Stimulated activated CD4-positive, alpha-beta T cell treated with anti-CD3 and anti-CD28 coated beads, Interleukin-12 subunit alpha, Interleukin-12 subunit beta, amount 100 ng/mL, for 48 hours (primary cell): ENCODE measurements around the gene NBPF9.
"Not testable (repeated sequence)": the region's sequence is repeated elsewhere in the genome, so short reads cannot be mapped to it uniquely, and the experiment has no call there.

Experiments used
- DNase-seq, 3 donors: peaks; one replicate each; pipeline ENCODE4 v3.0.0-alpha.2; 2020; ENCODE audit warnings: low read depth in 2 of 3, low spot score in 1 of 3

NBPF9 gene

DNA sequence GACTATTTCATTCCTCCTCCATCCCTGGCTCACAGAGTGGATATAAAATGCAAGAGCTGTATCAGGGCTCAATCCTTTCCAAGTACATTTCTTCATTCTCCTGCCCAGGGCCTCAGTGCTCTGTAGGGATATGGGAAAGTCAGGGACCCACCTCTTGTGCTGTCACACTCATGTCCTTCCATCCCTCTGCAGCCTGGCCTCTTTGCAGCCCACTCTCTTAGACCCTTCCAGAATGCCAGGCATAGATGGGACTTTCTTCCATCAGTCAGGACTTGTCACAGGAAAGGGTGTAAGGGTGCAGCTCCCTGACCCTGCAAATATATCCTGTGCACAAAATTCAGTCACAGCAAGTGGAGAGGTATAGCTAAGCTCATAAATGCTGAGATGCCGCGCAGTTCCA, 86.7 kb downstream of the NBPF9 start:
- DNase-seq: not testable (repeated sequence)

DNA sequence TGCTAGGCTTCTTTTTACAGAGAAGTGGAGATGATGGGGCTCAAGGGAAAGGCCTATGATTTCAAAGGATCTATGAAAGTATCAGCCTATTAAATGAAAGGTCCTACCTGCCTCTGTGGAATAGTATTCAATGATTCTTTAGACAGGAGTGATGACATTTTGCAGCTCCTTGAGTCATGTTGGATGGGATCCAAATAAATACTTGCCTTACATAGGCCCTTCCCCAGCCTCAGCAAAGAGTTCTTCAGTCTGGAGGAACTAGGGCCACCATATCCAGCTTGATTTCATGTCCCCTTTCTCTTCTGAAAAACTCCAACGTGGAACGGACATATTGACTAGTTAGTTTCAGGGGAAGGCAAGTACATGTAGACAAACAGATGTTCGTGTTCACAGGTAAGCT, 87.8 kb downstream of the NBPF9 start:
- not testable (repeated sequence) for DNase-seq

DNA sequence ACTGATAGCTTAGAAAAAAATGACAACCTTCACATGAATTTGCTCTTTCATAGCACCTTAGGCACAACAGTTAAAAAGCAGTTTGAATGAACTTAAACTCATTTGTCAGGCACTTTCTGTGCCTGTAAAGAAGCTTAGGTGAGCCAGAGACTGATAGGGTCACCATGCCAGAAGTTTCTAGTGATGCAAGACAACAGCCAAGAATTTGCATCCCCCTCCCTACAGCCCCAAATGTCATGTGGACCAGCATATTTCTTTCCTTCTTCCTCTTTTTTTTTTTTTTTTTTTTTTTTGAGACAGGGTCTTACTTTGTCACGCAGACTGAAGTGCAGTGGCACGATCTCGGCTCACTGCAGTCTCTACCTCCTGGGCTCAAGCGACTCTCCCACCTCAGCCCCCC, 89.8 kb downstream of the NBPF9 start:
- DNase-seq: not testable (repeated sequence)

DNA sequence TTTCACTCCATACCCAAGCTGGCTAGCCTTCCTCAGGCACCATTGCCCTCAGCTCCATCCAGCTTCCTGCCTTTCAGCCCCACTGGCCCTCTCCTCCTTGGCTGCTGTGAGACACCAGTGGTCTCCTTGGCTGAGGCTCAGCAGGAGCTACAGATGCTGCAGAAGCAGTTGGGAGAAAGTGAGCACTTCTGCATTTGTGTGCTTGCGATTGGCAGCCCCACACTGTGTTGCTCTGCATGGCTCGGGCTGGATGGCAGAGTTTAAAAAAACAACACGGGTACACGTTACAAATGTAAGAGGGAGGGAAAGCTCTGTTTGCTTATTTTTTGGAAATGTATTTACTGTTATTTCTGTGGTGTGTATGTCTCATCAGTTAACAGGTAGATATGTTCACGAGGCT, 90.8 kb downstream of the NBPF9 start:
- not testable (repeated sequence) for DNase-seq

DNA sequence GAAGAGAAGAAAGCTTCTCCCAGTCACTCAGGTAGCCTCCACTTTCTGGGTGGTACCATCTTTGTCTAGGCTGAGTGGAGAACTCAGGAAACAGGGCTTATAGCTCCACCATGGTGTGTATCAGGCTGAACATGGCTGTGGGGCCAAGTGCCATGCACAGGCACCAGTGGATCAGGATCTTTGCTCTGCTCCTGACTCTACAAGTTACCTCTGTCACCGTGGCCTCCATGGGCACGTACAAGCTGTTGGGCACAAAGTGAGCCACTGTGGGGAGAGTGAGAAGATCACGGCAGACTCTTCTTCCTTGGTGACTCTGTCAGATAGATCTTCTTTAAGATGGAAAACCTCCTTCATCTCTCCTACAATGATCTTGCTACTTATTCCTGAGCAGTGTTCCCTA, 93.6 kb downstream of the NBPF9 start:
- not testable (repeated sequence) for DNase-seq

DNA sequence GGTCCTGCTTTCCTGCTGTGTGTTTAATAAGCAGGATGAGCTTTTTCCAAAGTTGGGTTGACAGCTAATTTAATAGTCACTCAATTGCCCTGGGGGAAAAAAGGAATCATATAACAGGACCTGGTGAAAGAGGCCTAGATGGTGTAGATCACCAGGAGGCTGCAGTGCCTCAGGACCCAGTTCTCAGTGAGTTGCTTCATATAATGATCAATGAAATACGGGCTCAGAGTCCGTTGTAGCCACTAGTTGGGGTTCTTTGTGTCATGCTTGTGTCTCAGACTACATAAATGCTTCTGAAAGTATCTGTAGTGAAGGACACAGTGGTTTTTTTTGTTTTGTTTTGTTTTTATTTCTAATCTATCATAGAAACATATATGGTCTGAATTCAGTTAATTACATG, 94.6 kb downstream of the NBPF9 start:
- DNase-seq: not testable (repeated sequence)

DNA sequence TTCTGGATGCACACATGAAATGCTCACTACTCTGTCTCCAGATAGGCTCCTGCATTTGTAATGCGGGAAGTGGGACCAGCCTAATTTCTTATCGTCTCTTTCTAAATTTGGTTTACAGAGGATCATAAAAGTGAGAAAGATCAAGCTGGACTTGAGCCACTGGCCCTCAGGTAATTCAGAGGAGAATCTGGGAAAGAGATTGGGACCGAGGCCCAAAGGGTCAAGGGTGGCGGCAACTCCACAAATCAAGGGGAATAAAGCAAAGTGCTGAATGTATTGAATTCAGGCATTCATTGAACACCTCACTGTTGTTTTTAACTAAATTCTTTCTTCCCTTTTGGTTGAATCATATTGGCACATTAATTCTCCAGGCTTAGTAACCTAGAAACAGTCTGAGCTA, 95.0 kb downstream of the NBPF9 start:
- not testable (repeated sequence) for DNase-seq
